ENCODE results near the gene NES.

DNA sequence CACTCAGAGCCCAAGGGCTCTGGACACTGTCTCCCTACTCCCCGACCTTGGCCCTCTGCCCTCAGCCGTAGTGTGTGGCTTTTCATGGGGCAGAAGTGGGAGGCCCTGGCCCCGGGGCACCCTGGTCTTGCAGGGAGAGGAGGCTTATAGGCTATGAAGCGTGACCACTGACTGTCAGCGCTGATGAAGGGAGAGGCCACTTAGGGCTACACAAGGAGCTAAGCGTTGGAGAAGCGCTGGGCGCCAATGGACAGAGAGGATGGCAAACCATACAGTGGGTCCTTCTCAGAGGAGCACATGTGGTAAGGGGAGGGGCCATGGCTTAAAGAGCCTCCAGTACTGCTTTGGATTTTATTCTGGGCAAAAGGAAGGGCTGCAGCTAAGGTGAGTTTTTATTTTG, 20.3 kb upstream of the NES start:
- TF ChIP-seq, protein P1, sequence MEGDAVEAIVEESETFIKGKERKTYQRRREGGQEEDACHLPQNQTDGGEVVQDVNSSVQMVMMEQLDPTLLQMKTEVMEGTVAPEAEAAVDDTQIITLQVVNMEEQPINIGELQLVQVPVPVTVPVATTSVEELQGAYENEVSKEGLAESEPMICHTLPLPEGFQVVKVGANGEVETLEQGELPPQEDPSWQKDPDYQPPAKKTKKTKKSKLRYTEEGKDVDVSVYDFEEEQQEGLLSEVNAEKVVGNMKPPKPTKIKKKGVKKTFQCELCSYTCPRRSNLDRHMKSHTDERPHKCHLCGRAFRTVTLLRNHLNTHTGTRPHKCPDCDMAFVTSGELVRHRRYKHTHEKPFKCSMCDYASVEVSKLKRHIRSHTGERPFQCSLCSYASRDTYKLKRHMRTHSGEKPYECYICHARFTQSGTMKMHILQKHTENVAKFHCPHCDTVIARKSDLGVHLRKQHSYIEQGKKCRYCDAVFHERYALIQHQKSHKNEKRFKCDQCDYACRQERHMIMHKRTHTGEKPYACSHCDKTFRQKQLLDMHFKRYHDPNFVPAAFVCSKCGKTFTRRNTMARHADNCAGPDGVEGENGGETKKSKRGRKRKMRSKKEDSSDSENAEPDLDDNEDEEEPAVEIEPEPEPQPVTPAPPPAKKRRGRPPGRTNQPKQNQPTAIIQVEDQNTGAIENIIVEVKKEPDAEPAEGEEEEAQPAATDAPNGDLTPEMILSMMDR (IDR thresholded peaks at IDR 0.05): no peak
- TF ChIP-seq SIN3A (IDR thresholded peaks at IDR 0.05; ENCODE audit: borderline replicate concordance, insufficient read depth, low read depth, low read length) (0 out of 2 replicates have a peak, but pooled peaks have one; percentile 34), POLR2AphosphoS5 (IDR thresholded peaks at IDR 0.05; ENCODE audit: low read depth, low read length) (peak; percentile 80), TCF7L2 (IDR thresholded peaks at IDR 0.05; ENCODE audit: low read depth, low read length) (no peak)
- TF ChIP-seq, protein P2, sequence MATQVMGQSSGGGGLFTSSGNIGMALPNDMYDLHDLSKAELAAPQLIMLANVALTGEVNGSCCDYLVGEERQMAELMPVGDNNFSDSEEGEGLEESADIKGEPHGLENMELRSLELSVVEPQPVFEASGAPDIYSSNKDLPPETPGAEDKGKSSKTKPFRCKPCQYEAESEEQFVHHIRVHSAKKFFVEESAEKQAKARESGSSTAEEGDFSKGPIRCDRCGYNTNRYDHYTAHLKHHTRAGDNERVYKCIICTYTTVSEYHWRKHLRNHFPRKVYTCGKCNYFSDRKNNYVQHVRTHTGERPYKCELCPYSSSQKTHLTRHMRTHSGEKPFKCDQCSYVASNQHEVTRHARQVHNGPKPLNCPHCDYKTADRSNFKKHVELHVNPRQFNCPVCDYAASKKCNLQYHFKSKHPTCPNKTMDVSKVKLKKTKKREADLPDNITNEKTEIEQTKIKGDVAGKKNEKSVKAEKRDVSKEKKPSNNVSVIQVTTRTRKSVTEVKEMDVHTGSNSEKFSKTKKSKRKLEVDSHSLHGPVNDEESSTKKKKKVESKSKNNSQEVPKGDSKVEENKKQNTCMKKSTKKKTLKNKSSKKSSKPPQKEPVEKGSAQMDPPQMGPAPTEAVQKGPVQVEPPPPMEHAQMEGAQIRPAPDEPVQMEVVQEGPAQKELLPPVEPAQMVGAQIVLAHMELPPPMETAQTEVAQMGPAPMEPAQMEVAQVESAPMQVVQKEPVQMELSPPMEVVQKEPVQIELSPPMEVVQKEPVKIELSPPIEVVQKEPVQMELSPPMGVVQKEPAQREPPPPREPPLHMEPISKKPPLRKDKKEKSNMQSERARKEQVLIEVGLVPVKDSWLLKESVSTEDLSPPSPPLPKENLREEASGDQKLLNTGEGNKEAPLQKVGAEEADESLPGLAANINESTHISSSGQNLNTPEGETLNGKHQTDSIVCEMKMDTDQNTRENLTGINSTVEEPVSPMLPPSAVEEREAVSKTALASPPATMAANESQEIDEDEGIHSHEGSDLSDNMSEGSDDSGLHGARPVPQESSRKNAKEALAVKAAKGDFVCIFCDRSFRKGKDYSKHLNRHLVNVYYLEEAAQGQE (IDR thresholded peaks at IDR 0.05; ENCODE audit: insufficient read depth in 1 of 2, low read depth in 2 of 2, low read length in 1 of 2): no peak
